ENCODE results near the gene RNF41.
A peak's percentile ranks its signal among the peaks of the same experiment; 100 is the strongest.

Gene RNF41

GRCh38 chr12:56193025-56193578, 28.6 kb downstream of the RNF41 start:
- DNase-seq (ENCODE audit: extremely low read depth, insufficient read length), result peak; percentile 44
- H3K36me3 ChIP-seq (ENCODE audit: control insufficient read depth, insufficient read depth, low read length), result no peaks in the 10 kb centered on the region
- no peaks in the 10 kb centered on the region for H3K27me3 ChIP-seq (replicated peaks; ENCODE audit: control insufficient read depth, insufficient read depth, low read length)
- no peak overlapping the region for H3K4me3 ChIP-seq (replicated peaks; ENCODE audit: low read depth, low read length)
- TF ChIP-seq CTCF (IDR thresholded peaks at IDR 0.05; ENCODE audit: insufficient read depth, low read length, poor library complexity, severe bottlenecking), result peak; percentile 67

- no peak for TF ChIP-seq CTCF (IDR thresholded peaks at IDR 0.05; ENCODE audit: insufficient read depth, low read length, poor library complexity, severe bottlenecking)
- no peak for DNase-seq (ENCODE audit: extremely low read depth, insufficient read length)
- no peak overlapping the region for H3K4me3 ChIP-seq (replicated peaks; ENCODE audit: low read depth, low read length)
- H3K36me3 ChIP-seq (ENCODE audit: control insufficient read depth, insufficient read depth, low read length), result no peaks in the 10 kb centered on the region
- no peaks in the 10 kb centered on the region for H3K27me3 ChIP-seq (replicated peaks; ENCODE audit: control insufficient read depth, insufficient read depth, low read length)
These were observed 29.1 kb downstream of the RNF41 start for GRCh38 chr12:56192582-56192981.

- DNase-seq (ENCODE audit: extremely low read depth, insufficient read length), result no peak
- H3K4me3 ChIP-seq (replicated peaks; ENCODE audit: low read depth, low read length), result no peak overlapping the region; the same call in 1 of the 2 replicates
- no peaks in the 10 kb centered on the region for H3K27me3 ChIP-seq (replicated peaks; ENCODE audit: control insufficient read depth, insufficient read depth, low read length)
- no peak for TF ChIP-seq CTCF (IDR thresholded peaks at IDR 0.05; ENCODE audit: insufficient read depth, low read length, poor library complexity, severe bottlenecking)
- H3K36me3 ChIP-seq (ENCODE audit: control insufficient read depth, insufficient read depth, low read length), result peaks cover 1% of the 10 kb centered on the region
These were observed 31.0 kb downstream of the RNF41 start for GRCh38 chr12:56190695-56191155.

GRCh38 chr12:56189918-56190694, 31.6 kb downstream of the RNF41 start:
- no peak for TF ChIP-seq CTCF (IDR thresholded peaks at IDR 0.05; ENCODE audit: insufficient read depth, low read length, poor library complexity, severe bottlenecking)
- peak; percentile 90 for DNase-seq (ENCODE audit: extremely low read depth, insufficient read length)
- H3K4me3 ChIP-seq (replicated peaks; ENCODE audit: low read depth, low read length), result peak overlapping the region; percentile 77
- H3K36me3 ChIP-seq (ENCODE audit: control insufficient read depth, insufficient read depth, low read length), result peaks cover 2% of the 10 kb centered on the region
- no peaks in the 10 kb centered on the region for H3K27me3 ChIP-seq (replicated peaks; ENCODE audit: control insufficient read depth, insufficient read depth, low read length)

- DNase-seq (ENCODE audit: extremely low read depth, insufficient read length), result peak; percentile 87
- H3K27me3 ChIP-seq (replicated peaks; ENCODE audit: control insufficient read depth, insufficient read depth, low read length), result no peaks in the 10 kb centered on the region
- peaks cover 6% of the 10 kb centered on the region for H3K36me3 ChIP-seq (ENCODE audit: control insufficient read depth, insufficient read depth, low read length)
- H3K4me3 ChIP-seq (replicated peaks; ENCODE audit: low read depth, low read length), result peak within 1 kb of the TSS; percentile 89
- peak; percentile 62 for TF ChIP-seq CTCF (IDR thresholded peaks at IDR 0.05; ENCODE audit: insufficient read depth, low read length, poor library complexity, severe bottlenecking)
These were observed 32.4 kb downstream of the RNF41 start, which contains the start of gene SMARCC2 for GRCh38 chr12:56189099-56189917. TSS of gene SMARCC2 (minus strand) at chr12:56189483. CDS start at chr12:56189461, 22 bp downstream.
